Common myeloid progenitor, CD34-positive (primary cell): ENCODE measurements around the gene KXD1.
A peak's percentile ranks its signal among the peaks of the same experiment; 100 is the strongest.

Experiments
- CTCF ChIA-PET: fragments of 350-600 bp; sonication (Branson Sonifier 250); formaldehyde crosslinking; loops from one replicate; lab custom pipeline; 2021; ENCODE audit warnings: antibody characterized with exemption; lab: Charles Lee
- POLR2A ChIA-PET: fragments of 350-600 bp; sonication (Branson Sonifier 250); formaldehyde crosslinking; loops from one replicate; lab custom pipeline; 2021; ENCODE audit warnings: antibody characterized with exemption; lab: Charles Lee
- DNase-seq, 3 donors: peaks; one replicate each; pipeline versions ENCODE4 v3.0.0 to v3.0.0-alpha.2; 2013
- H3K27ac ChIP-seq, 2 experiments: 1 replicate in 1 of 2; 2 replicates in 1 of 2; pipeline ENCODE4 v1.7.0; 2013; ENCODE audit warnings: inconsistent platforms in 2 of 2, low read length in 2 of 2, mild to moderate bottlenecking in 2 of 2, low read depth in 1 of 2, moderate library complexity in 1 of 2; ENCODE audit not compliant: severe bottlenecking in 2 of 2, insufficient read depth in 1 of 2, poor library complexity in 1 of 2
- H3K27me3 ChIP-seq, 5 experiments: replicated peaks in 2 of 5; 1 replicate in 3 of 5; 2 replicates in 2 of 5; pipeline versions ENCODE4 v1.6.1 to v1.7.0; 2013; ENCODE audit warnings: low read length in 4 of 5, mild to moderate bottlenecking in 2 of 5, moderate library complexity in 2 of 5, inconsistent platforms in 1 of 5; ENCODE audit not compliant: insufficient read depth in 5 of 5, control insufficient read depth in 4 of 5
- H3K36me3 ChIP-seq, 4 experiments: 1 replicate in 2 of 4; 2 replicates in 2 of 4; pipeline versions ENCODE4 v1.6.1 to v1.7.0; 2013; ENCODE audit warnings: low read length in 3 of 4, control low read depth in 1 of 4, mild to moderate bottlenecking in 1 of 4; ENCODE audit not compliant: control insufficient read depth in 4 of 4, insufficient read depth in 4 of 4
- H3K4me1 ChIP-seq, 4 experiments: 1 replicate in 3 of 4; 2 replicates in 1 of 4; pipeline versions ENCODE4 v1.6.1 to v1.7.1; 2013; ENCODE audit warnings: low read length in 3 of 4, mild to moderate bottlenecking in 3 of 4, control low read depth in 1 of 4, inconsistent platforms in 1 of 4, moderate library complexity in 1 of 4; ENCODE audit not compliant: control insufficient read depth in 4 of 4, insufficient read depth in 4 of 4; ENCODE audit errors: control extremely low read depth in 1 of 4
- H3K4me3 ChIP-seq, 7 experiments: 1 replicate in 4 of 7; 2 replicates in 3 of 7; pipeline versions ENCODE4 v1.5.1 to v1.7.0; 2013; ENCODE audit warnings: mild to moderate bottlenecking in 7 of 7, low read length in 6 of 7, moderate library complexity in 6 of 7, inconsistent platforms in 2 of 7, low read depth in 2 of 7, control low read depth in 1 of 7; ENCODE audit not compliant: insufficient read depth in 4 of 7, control insufficient read depth in 1 of 7; ENCODE audit errors: extremely low read depth in 1 of 7
- H3K9me3 ChIP-seq, 5 experiments: 1 replicate in 4 of 5; 2 replicates in 1 of 5; pipeline versions ENCODE4 v1.6.1 to v1.7.1; 2013; ENCODE audit warnings: low read length in 4 of 5, mild to moderate bottlenecking in 2 of 5, inconsistent platforms in 1 of 5, low read depth in 1 of 5, moderate library complexity in 1 of 5; ENCODE audit not compliant: control insufficient read depth in 4 of 5, insufficient read depth in 2 of 5; ENCODE audit errors: control extremely low read depth in 1 of 5
- WGBS: methylation state at CpG from one replicate; pipeline ENCODE4 v1.1.5; 2013; ENCODE audit not compliant: insufficient coverage; 5-methylcytosine and 5-hydroxymethylcytosine counted together

KXD1 gene

GRCh38 chr19:18541258-18541991 lies 16.2 kb upstream of the KXD1 start:
- H3K9me3 ChIP-seq, result no peaks in the 10 kb centered on the region
- H3K4me3 ChIP-seq, result no peak overlapping the region
- H3K4me1 ChIP-seq, result peaks cover 6 to 18% (median 15%) of the 10 kb centered on the region in 4 experiments
- H3K27ac ChIP-seq, result peak overlapping the region in 1 of 2 experiments; percentile 43
- no peaks in the 10 kb centered on the region for H3K27me3 ChIP-seq
- CTCF ChIA-PET, result interaction anchor here (1.4 kb wide), 1 partner anchor 48 kb away, joined by 4 read pairs; the partner anchor contains the start of gene REX1BD
- DNase-seq, result no peak
- POLR2A ChIA-PET, result no interaction called here
- peaks cover 5 to 46% (median 36%) of the 10 kb centered on the region in 4 experiments for H3K36me3 ChIP-seq
- 96% methylated on average over 14 of the region's 21 CpGs for WGBS

GRCh38 chr19:18541992-18542940 lies 15.4 kb upstream of the KXD1 start:
- POLR2A ChIA-PET, result interaction anchor here (0.8 kb wide), 1 partner anchor 29 kb away, joined by 3 read pairs; the partner anchor contains the start of gene UBA52
- WGBS, result 70% methylated on average over 2 of the region's 11 CpGs
- Histone ChIP-seq H3K9me3 (no peaks in the 10 kb centered on the region), H3K4me3 (peak overlapping the region; percentile 31 to 84 (median 67)), H3K27ac (peak overlapping the region; percentile 33 to 85), H3K4me1 (peaks cover 6 to 18% (median 15%) of the 10 kb centered on the region in 4 experiments), H3K27me3 (no peaks in the 10 kb centered on the region), H3K36me3 (peaks cover 0 to 39% (median 30%) of the 10 kb centered on the region in 4 experiments)
- CTCF ChIA-PET, result interaction anchor here (0.9 to 1.4 kb wide), 2 partner anchors 44 to 47 kb away, joined by 3 to 4 read pairs; partner anchors contain the start of gene REX1BD
- DNase-seq, result peak in 2 of 3 donors; percentile 10 to 24

- Histone ChIP-seq H3K27me3 (no peaks in the 10 kb centered on the region), H3K36me3 (peaks cover 0 to 30% (median 21%) of the 10 kb centered on the region in 4 experiments), H3K4me3 (peak within 1 kb of the TSS; percentile 44 to 84 (median 67)), H3K4me1 (peaks cover 6 to 18% (median 15%) of the 10 kb centered on the region in 4 experiments), H3K27ac (peak within 1 kb of the TSS; percentile 33 to 85), H3K9me3 (no peaks in the 10 kb centered on the region)
- DNase-seq, result peak; percentile 84 to 94 (median 94)
- ChIA-PET POLR2A (interaction anchor here (0.8 to 1.2 kb wide), 2 partner anchors 20 to 28 kb away, joined by 3 read pairs; partner anchors contain the start of gene UBA52), CTCF (interaction anchor here (0.9 to 2.2 kb wide), 4 partner anchors 11 to 46 kb away, joined by 3 to 6 read pairs (median 5); partner anchors contain the start of gene REX1BD)
- WGBS, result 0% methylated on average over 50 of the region's 86 CpGs
Measured at GRCh38 chr19:18542941-18543813, 14.5 kb upstream of the KXD1 start, which contains the start of gene FKBP8. Gene FKBP8, minus strand, starts transcription at chr19:18543573. Its CDS starts 1,603 bp downstream, at chr19:18541970.

GRCh38 chr19:18543814-18544475 lies 13.7 kb upstream of the KXD1 start:
- 4% methylated on average over 6 of the region's 12 CpGs for WGBS
- Histone ChIP-seq H3K9me3 (no peaks in the 10 kb centered on the region), H3K27ac (peak overlapping the region in 1 of 2 experiments; percentile 66), H3K36me3 (peaks cover 0 to 26% (median 18%) of the 10 kb centered on the region in 4 experiments), H3K4me1 (peaks cover 6 to 18% (median 15%) of the 10 kb centered on the region in 4 experiments), H3K4me3 (peak overlapping the region in 6 of 7 experiments; percentile 34 to 84 (median 60)), H3K27me3 (no peaks in the 10 kb centered on the region)
- DNase-seq, result peak; percentile 85 to 94 (median 91)
- ChIA-PET CTCF (interaction anchor here (0.8 to 2.2 kb wide), 3 partner anchors 10 to 44 kb away, joined by 3 to 6 read pairs (median 6); partner anchors contain the start of gene REX1BD), POLR2A (interaction anchor here (1.2 kb wide), 1 partner anchor 21 kb away, joined by 3 read pairs; no protein-coding TSS in a partner anchor)

- Histone ChIP-seq H3K9me3 (no peaks in the 10 kb centered on the region), H3K36me3 (no peaks in the 10 kb centered on the region), H3K4me1 (no peaks in the 10 kb centered on the region), H3K27me3 (no peaks in the 10 kb centered on the region), H3K4me3 (no peak overlapping the region), H3K27ac (no peak overlapping the region)
- ChIA-PET POLR2A (interaction anchor here (0.7 kb wide), 1 partner anchor 277 kb away, joined by 12 read pairs; no protein-coding TSS in a partner anchor), CTCF (interaction anchor here (1.1 kb wide), 1 partner anchor 23 kb away, joined by 3 read pairs; no protein-coding TSS in a partner anchor)
- 96% methylated on average over 4 of the region's 6 CpGs for WGBS
- DNase-seq, result no peak
Measured at GRCh38 chr19:18551631-18552030, 6.0 kb upstream of the KXD1 start.
